ENCODE data around the gene TECRL.

DNA sequence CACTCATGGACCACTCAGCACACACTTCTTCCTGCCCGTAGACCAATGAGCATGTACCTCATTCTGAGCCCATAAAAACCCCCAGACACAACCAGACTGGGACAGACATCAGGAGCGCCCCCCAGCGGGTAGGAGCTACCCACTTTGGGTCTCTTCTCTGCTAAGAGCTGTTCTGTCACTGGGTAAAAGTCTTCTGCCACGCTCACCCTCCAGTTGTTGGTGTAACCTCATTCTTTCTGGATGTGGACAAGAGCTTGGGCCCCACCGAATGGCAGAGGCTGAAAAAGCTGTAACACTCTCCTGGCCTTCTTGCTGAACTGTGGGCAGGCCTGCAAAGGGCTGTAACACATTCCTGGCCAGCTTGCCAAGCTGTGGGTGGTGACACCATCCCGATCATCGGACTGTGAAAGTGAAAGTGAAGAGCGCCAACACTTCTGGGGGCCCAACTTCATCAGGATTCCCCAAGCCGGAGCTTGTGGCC is 137.6 kb downstream of the TECRL start:
- TF ChIP-seq, protein P1, sequence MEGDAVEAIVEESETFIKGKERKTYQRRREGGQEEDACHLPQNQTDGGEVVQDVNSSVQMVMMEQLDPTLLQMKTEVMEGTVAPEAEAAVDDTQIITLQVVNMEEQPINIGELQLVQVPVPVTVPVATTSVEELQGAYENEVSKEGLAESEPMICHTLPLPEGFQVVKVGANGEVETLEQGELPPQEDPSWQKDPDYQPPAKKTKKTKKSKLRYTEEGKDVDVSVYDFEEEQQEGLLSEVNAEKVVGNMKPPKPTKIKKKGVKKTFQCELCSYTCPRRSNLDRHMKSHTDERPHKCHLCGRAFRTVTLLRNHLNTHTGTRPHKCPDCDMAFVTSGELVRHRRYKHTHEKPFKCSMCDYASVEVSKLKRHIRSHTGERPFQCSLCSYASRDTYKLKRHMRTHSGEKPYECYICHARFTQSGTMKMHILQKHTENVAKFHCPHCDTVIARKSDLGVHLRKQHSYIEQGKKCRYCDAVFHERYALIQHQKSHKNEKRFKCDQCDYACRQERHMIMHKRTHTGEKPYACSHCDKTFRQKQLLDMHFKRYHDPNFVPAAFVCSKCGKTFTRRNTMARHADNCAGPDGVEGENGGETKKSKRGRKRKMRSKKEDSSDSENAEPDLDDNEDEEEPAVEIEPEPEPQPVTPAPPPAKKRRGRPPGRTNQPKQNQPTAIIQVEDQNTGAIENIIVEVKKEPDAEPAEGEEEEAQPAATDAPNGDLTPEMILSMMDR (IDR thresholded peaks at IDR 0.05), result no peak
- TF ChIP-seq POLR2A (IDR thresholded peaks at IDR 0.05), result no peak
